Karpas-422 (cell line): ENCODE data around the gene OXER1. TPM values are rescaled to one million over a fixed set of nuclear protein-coding genes. Genes with fewer than 3 reads are reported as not detected.
"Not testable (repeated sequence)": the region's sequence is repeated elsewhere in the genome, so short reads cannot be mapped to it uniquely, and the experiment has no call there.

Source experiments
- DNase-seq: peaks from one replicate; pipeline ENCODE4 v3.0.0-alpha.2; 2015
- H2AFZ ChIP-seq: fragments of 200-600 bp; sonication (generic); 2 replicates; pipeline ENCODE4 v1.6.1; 2014; ENCODE audit warnings: antibody characterized with exemption, low read length, mixed read lengths
- H3K27ac ChIP-seq: fragments of 200-600 bp; sonication (generic); 2 replicates; pipeline ENCODE4 v1.5.1; 2014; ENCODE audit warnings: mild to moderate bottlenecking, low read length, moderate library complexity
- H3K27me3 ChIP-seq: fragments of 200-600 bp; sonication (generic); 2 replicates; pipeline ENCODE4 v1.6.1; 2014; ENCODE audit warnings: low read length, mixed read lengths
- H3K36me3 ChIP-seq: fragments of 200-600 bp; sonication (generic); 2 replicates; pipeline ENCODE4 v1.6.1; 2014; ENCODE audit warnings: low read length, mixed read lengths; ENCODE audit not compliant: insufficient read depth
- H3K4me1 ChIP-seq: fragments of 200-600 bp; sonication (generic); 2 replicates; pipeline ENCODE4 v1.6.1; 2014; ENCODE audit warnings: mild to moderate bottlenecking, low read length, mixed read lengths
- H3K4me2 ChIP-seq: fragments of 200-600 bp; sonication (generic); 2 replicates; pipeline ENCODE4 v1.6.1; 2014; ENCODE audit warnings: low read length, low read depth, mild to moderate bottlenecking; ENCODE audit not compliant: poor library complexity, severe bottlenecking
- H3K4me3 ChIP-seq: fragments of 200-600 bp; sonication (generic); 2 replicates; pipeline ENCODE4 v1.5.1; 2014; ENCODE audit warnings: mild to moderate bottlenecking, antibody characterized with exemption, low read length, mixed read lengths
- H3K79me2 ChIP-seq: fragments of 200-600 bp; sonication (generic); 2 replicates; pipeline ENCODE4 v1.6.1; 2014; ENCODE audit warnings: mild to moderate bottlenecking, low read length, mixed read lengths
- H3K9ac ChIP-seq: fragments of 200-600 bp; sonication (generic); 2 replicates; pipeline ENCODE4 v1.6.0; 2014; ENCODE audit warnings: low read length
- H3K9me2 ChIP-seq: fragments of 200-600 bp; sonication (generic), shearing (Covaris generic); replicated peaks from 2 replicates; pipeline ENCODE4 v1.6.0; 2014; ENCODE audit warnings: mild to moderate bottlenecking, low read length, moderate library complexity; ENCODE audit not compliant: insufficient read depth
- H3K9me3 ChIP-seq: fragments of 300-700, 200-600 bp; sonication (generic); 2 replicates; pipeline ENCODE4 v1.6.1; 2014; ENCODE audit warnings: low read length, mixed read lengths
- H4K20me1 ChIP-seq: fragments of 200-600 bp; sonication (generic); 2 replicates; pipeline ENCODE4 v1.6.1; 2014; ENCODE audit warnings: mild to moderate bottlenecking, antibody characterized with exemption, low read length, low read depth; ENCODE audit not compliant: insufficient read depth
- total RNA-seq: library from RNA; depleted of rRNA; stranded (reverse); fragments of >200 nt; shearing (Covaris generic); gene quantifications from 2 replicates; pipeline ENCODE4 v1.2.3, GENCODE V29; 2014; ENCODE audit warnings: low replicate concordance

Gene OXER1
- total RNA-seq, 1 experiment from 2014 or later: not detected

- Histone ChIP-seq H2AFZ (no peak overlapping the region), H3K36me3 (peaks cover 39% of the 10 kb centered on the region; the same call in 1 of the 2 replicates), H3K79me2 (peaks cover 18% of the 10 kb centered on the region), H3K4me3 (no peak overlapping the region), H3K27ac (no peak overlapping the region), H3K9ac (no peak overlapping the region), H3K4me2 (no peak overlapping the region), H4K20me1 (no peaks in the 10 kb centered on the region), H3K4me1 (peaks cover 4% of the 10 kb centered on the region; the same call in 1 of the 2 replicates), H3K27me3 (no peaks in the 10 kb centered on the region), H3K9me3 (no peaks in the 10 kb centered on the region), H3K9me2 (no peaks in the 10 kb centered on the region)
- no peak for DNase-seq
These were observed 19.3 kb downstream of the OXER1 start for GRCh38 chr2:42744545-42745082.

DNA sequence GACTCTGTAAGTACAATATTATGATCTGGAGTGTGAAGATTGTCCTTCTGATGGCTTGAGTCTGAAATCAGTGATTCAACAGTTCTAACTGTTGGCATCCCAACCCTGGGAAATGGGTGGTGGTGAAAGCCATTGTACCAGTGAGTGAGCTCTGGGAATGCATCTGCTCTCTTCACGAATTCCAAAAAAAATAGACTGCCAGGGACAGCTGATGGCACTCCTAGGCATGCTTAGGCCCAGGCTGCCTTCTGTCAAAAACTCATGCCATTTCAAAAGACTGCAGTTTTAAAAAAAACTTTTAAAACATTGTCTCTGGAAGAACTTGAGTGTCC lies 20.3 kb downstream of the OXER1 start:
- H3K36me3 ChIP-seq: peaks cover 35% of the 10 kb centered on the region; the same call in 1 of the 2 replicates
- no peak overlapping the region for H3K9ac ChIP-seq

DNA sequence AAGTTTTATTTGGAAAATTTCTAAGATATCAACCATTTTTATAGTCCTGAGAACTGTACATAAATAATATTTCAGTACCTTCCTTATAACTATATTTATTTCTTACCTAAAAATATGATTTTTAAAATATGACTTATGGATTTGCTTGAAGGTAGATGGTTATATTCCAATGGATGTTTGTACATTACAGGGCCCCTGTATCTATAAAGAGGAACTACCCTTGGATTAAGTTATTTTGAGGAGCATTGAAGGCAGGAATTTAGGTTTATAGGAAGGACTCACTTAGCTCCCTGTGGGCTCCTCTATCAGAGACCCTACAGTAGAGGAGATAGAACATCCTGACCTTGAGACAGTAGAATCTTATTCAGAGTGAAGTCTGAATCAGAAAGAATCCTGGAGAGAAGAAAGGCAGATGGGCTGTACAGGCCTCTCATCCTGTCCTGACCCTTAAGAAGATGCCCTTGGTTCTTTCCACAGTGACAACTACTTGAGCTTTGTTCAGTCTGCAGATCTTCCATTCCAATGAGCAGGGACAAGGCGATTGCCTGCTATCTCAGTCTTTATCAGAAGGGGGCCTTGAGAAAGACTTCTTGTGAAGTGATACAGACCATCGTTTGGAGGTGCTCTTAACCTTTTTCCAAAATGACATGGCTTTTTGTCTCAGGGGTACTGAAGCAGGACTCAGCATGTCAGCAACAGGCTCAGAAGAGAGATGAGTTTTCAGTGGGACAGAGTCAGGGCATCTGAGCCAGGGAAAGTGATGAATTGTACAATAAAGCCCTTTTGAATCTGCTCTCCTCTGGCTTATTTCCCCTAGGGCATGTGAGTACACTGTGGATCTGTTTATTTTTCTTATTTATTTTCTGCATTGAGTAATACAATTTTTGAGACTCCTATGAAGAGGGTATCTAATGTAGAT lies 20.9 kb downstream of the OXER1 start:
- Histone ChIP-seq H3K79me2 (peaks cover 14% of the 10 kb centered on the region; the same call in 1 of the 2 replicates), H4K20me1 (no peaks in the 10 kb centered on the region), H3K4me1 (no peaks in the 10 kb centered on the region), H3K9me3 (no peaks in the 10 kb centered on the region), H2AFZ (no peak overlapping the region), H3K27me3 (no peaks in the 10 kb centered on the region), H3K9ac (no peak overlapping the region), H3K9me2 (no peaks in the 10 kb centered on the region), H3K4me2 (no peak overlapping the region), H3K27ac (no peak overlapping the region), H3K4me3 (no peak overlapping the region), H3K36me3 (peaks cover 33% of the 10 kb centered on the region)
- peak; percentile 51 for DNase-seq

More for the DNA sequence above, 20.3 kb downstream of the OXER1 start:
- Histone ChIP-seq H3K4me3 (no peak overlapping the region), H3K79me2 (peaks cover 16% of the 10 kb centered on the region), H2AFZ (no peak overlapping the region), H3K9me3 (no peaks in the 10 kb centered on the region), H3K27ac (no peak overlapping the region), H3K27me3 (no peaks in the 10 kb centered on the region), H3K9me2 (no peaks in the 10 kb centered on the region), H3K4me1 (no peaks in the 10 kb centered on the region), H4K20me1 (no peaks in the 10 kb centered on the region), H3K4me2 (no peak overlapping the region)
- DNase-seq: no peak

DNA sequence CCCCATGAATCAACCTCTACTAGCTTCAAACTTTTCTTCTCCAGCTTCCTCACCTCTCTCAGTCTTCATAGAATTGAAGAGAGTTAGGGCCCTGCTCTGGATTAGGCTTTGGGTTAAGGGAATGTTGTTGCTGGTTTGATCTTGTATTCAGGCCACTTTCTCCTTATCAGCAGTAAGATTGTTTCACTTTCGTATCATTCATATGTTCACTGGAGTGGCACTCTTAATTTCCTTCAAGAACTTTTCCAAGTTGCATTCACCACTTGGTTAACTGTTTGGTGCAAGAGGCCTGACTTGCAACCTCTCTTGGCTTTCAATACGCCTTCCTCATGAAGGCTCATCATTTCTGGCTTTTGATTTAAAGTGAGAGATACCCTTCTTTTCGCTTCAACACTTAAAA lies 22.8 kb downstream of the OXER1 start:
- Histone ChIP-seq H3K27me3 (no peaks in the 10 kb centered on the region), H3K79me2 (peaks cover 28% of the 10 kb centered on the region), H2AFZ (no peak overlapping the region), H3K27ac (no peak overlapping the region), H3K9ac (no peak overlapping the region), H3K9me3 (no peaks in the 10 kb centered on the region), H3K4me3 (no peak overlapping the region), H3K4me1 (no peaks in the 10 kb centered on the region), H4K20me1 (no peaks in the 10 kb centered on the region), H3K9me2 (no peaks in the 10 kb centered on the region), H3K36me3 (peaks cover 51% of the 10 kb centered on the region), H3K4me2 (no peak overlapping the region)
- DNase-seq: no peak

DNA sequence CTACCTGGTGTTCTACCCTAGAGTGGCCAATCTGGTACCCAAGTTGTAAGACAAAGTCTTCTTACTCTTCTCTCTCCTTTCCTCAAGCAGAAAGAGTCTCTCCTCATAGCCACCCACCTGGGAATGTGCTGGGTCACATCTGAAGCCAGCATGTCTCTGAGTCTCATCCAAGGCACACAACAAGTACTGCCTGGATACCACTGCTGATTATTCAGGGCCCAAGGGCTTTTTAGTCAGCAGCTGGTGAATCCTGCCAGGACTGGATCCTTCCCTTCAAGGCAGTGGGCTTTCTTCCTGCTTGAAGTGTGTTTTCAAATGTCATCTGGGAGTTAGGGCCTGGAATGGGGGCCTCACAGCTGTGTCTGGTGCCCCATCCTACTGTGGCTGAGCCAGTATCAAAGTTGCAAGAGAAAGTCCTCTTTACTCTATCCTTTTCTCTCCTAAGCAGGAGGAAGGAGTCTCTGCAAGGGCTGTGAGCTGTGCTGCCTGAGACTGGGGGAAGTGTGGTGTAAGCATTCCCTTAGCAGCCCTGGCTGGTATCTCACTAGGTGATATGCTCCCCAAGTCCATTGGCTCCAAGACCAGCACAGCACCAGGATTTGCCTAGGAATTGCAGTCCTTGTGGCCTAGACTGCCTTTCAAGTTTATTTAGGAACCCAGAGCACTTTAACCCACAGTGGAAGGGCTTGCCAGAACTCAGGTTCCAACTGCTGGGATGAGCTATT lies 27.2 kb downstream of the OXER1 start:
- Histone ChIP-seq H3K27ac (no peak overlapping the region), H3K27me3 (no peaks in the 10 kb centered on the region), H3K79me2 (peaks cover 51% of the 10 kb centered on the region), H3K36me3 (peaks cover 75% of the 10 kb centered on the region), H3K9me3 (peaks cover 5% of the 10 kb centered on the region; the same call in 1 of the 2 replicates), H2AFZ (no peak overlapping the region), H3K4me2 (no peak overlapping the region), H3K9me2 (no peaks in the 10 kb centered on the region), H4K20me1 (no peaks in the 10 kb centered on the region), H3K4me1 (no peaks in the 10 kb centered on the region), H3K9ac (no peak overlapping the region), H3K4me3 (no peak overlapping the region)
- DNase-seq: no peak

DNA sequence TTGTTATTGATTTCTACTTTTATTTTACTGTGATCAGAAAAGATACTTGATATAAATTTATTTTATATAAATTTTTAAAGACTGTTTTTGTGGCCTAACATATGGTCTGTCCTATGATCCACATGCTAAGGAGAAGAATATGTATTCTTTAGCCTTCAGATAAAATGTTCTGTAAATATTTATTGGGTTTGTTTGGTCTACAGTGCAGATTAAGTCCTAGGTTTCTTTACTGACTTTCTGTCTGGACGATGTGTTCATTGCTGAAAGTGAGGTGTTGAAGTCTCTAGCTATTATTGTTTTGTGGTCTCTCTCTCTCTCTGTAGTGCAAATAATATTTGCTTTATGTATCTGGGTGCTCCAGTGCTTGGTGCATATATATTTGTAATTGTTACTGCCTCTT lies 30.1 kb downstream of the OXER1 start:
- Histone ChIP-seq H3K27me3 (no peaks in the 10 kb centered on the region), H4K20me1 (no peaks in the 10 kb centered on the region), H2AFZ (no peak overlapping the region), H3K4me3 (no peak overlapping the region), H3K4me1 (no peaks in the 10 kb centered on the region), H3K27ac (no peak overlapping the region), H3K79me2 (peaks cover 67% of the 10 kb centered on the region), H3K9ac (no peak overlapping the region), H3K36me3 (peaks cover 87% of the 10 kb centered on the region), H3K4me2 (no peak overlapping the region), H3K9me2 (no peaks in the 10 kb centered on the region), H3K9me3 (peaks cover 8% of the 10 kb centered on the region; the same call in 1 of the 2 replicates)
- DNase-seq: no peak

DNA sequence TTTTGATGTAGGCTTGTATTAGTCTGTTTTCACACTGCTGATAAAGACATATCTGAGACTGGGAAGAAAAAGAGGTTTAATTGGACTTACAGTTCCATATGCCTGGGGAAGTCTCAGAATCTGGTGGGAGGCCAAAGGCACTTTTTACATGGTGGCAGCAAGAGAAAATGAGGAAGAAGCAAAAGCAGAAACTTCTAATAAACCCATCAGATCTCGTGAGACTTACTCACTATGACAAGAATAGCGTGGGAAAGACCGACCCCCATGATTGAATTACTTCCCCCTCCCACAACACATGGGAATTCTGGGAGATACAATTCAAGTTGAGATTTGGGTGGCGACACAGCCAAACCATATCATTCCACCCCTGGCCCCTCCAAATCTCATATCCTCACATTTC lies 32.6 kb downstream of the OXER1 start:
- not testable (repeated sequence) for H3K9me3 ChIP-seq, H3K9me2 ChIP-seq, H3K4me2 ChIP-seq, H4K20me1 ChIP-seq, H3K27ac ChIP-seq, H3K4me3 ChIP-seq, H3K4me1 ChIP-seq, H3K9ac ChIP-seq, H2AFZ ChIP-seq, H3K27me3 ChIP-seq, DNase-seq
- Histone ChIP-seq H3K79me2 (peaks cover 75% of the 10 kb centered on the region), H3K36me3 (peaks cover 94% of the 10 kb centered on the region)

- H3K9me2 ChIP-seq: no peaks in the 10 kb centered on the region
- peaks cover 72% of the 10 kb centered on the region for H3K36me3 ChIP-seq
- H3K4me3 ChIP-seq: no peak overlapping the region
These were observed 37.3 kb downstream of the OXER1 start for GRCh38 chr2:42726680-42727079.

More at GRCh38 chr2:42726680-42727079, 37.3 kb downstream of the OXER1 start:
- Histone ChIP-seq H3K4me1 (no peaks in the 10 kb centered on the region), H3K9ac (no peak overlapping the region), H3K4me2 (no peak overlapping the region), H2AFZ (no peak overlapping the region), H4K20me1 (no peaks in the 10 kb centered on the region), H3K9me3 (0 out of 2 replicates have a peak, but pooled peaks cover 3% of the 10 kb centered on the region), H3K27me3 (no peaks in the 10 kb centered on the region), H3K27ac (no peak overlapping the region), H3K79me2 (peaks cover 58% of the 10 kb centered on the region)
- no peak for DNase-seq
